Neural cell (in vitro differentiated cells): Measurements from ENCODE around the gene GPC1. TPM values are rescaled to one million over a fixed set of nuclear protein-coding genes. Genes with fewer than 3 reads are reported as not detected.

ENCODE experiments used
- H2AFZ ChIP-seq: fragments of 200-600, 300-800 bp; sonication (generic), shearing (Covaris generic); 2 replicates; pipeline ENCODE4 v1.6.0; 2014; ENCODE audit warnings: low read depth, mild to moderate bottlenecking, antibody characterized with exemption, low read length, moderate library complexity
- H3F3A ChIP-seq: fragments of 200-600 bp; shearing (Covaris generic); 2 replicates; pipeline ENCODE4 v1.6.1; 2016; ENCODE audit warnings: mild to moderate bottlenecking, moderate library complexity, mixed read lengths, antibody characterized with exemption, low read length; ENCODE audit not compliant: insufficient read depth, poor library complexity, severe bottlenecking
- H3K27ac ChIP-seq: fragments of 200-600, 300-800 bp; sonication (generic), shearing (Covaris generic); 2 replicates; pipeline ENCODE4 v1.5.1; 2014; ENCODE audit warnings: mild to moderate bottlenecking, low read length, moderate library complexity
- H3K27me3 ChIP-seq: fragments of 300-800, 200-600 bp; sonication (generic), shearing (Covaris generic); 2 replicates; pipeline ENCODE4 v1.6.0; 2014; ENCODE audit warnings: mild to moderate bottlenecking, low read depth, low read length, moderate library complexity; ENCODE audit not compliant: insufficient read depth
- H3K36me3 ChIP-seq: fragments of 300-800, 200-600 bp; sonication (generic), shearing (Covaris generic); 2 replicates; pipeline ENCODE4 v1.5.1; 2014; ENCODE audit warnings: mild to moderate bottlenecking, antibody characterized with exemption, low read length, moderate library complexity; ENCODE audit not compliant: insufficient read depth
- H3K4me2 ChIP-seq: fragments of 300-800, 200-600 bp; sonication (generic), shearing (Covaris generic); 2 replicates; pipeline ENCODE4 v1.6.0; 2014; ENCODE audit warnings: mild to moderate bottlenecking, low read length
- H3K4me3 ChIP-seq: fragments of 300-800, 200-600 bp; sonication (generic), shearing (Covaris generic); 2 replicates; pipeline ENCODE4 v1.5.1; 2014; ENCODE audit warnings: mild to moderate bottlenecking, low read length, moderate library complexity
- H3K79me2 ChIP-seq: fragments of 200-600 bp; shearing (Covaris generic); replicated peaks from 2 replicates; pipeline ENCODE4 v1.6.0; 2014; ENCODE audit warnings: mild to moderate bottlenecking, low read length, moderate library complexity; ENCODE audit not compliant: insufficient read depth
- H3K9ac ChIP-seq: fragments of 300-800, 200-600 bp; sonication (generic), shearing (Covaris generic); 2 replicates; pipeline ENCODE4 v1.6.1; 2016; ENCODE audit warnings: mild to moderate bottlenecking, low read length, mixed read lengths
- H3K9me2 ChIP-seq: fragments of 200-600 bp; shearing (Covaris generic); 2 replicates; pipeline ENCODE4 v1.6.1; 2016; ENCODE audit warnings: mild to moderate bottlenecking, low read length, mixed read lengths; ENCODE audit not compliant: insufficient read depth
- H3K9me3 ChIP-seq: fragments of 200-600, 300-800 bp; sonication (generic), shearing (Covaris generic); 2 replicates; pipeline ENCODE4 v1.6.1; 2016; ENCODE audit warnings: mild to moderate bottlenecking, mixed run types, low read length, moderate library complexity, mixed read lengths
- H4K20me1 ChIP-seq: fragments of 200-600 bp; shearing (Covaris generic); 2 replicates; pipeline ENCODE4 v1.6.1; 2016; ENCODE audit warnings: mild to moderate bottlenecking, mixed run types; ENCODE audit not compliant: insufficient read depth
- CTCF ChIP-seq: fragments of 450-650 bp; IDR thresholded peaks from 2 replicates; pipeline ENCODE4 v1.5.1; 2014; ENCODE audit warnings: antibody characterized with exemption, mild to moderate bottlenecking, moderate library complexity; ENCODE audit not compliant: poor library complexity, severe bottlenecking
- EP300 ChIP-seq: fragments of 450-650 bp; conservative IDR thresholded peaks from 2 replicates; pipeline ENCODE4 v1.6.1; 2014; ENCODE audit warnings: antibody characterized with exemption, mild to moderate bottlenecking, moderate library complexity; ENCODE audit not compliant: poor library complexity, severe bottlenecking
- EZH2 ChIP-seq: fragments of 200-600, 300-800 bp; shearing (Covaris generic), sonication (generic); IDR thresholded peaks from 2 replicates; pipeline ENCODE4 v1.6.1; 2014; ENCODE audit warnings: antibody characterized with exemption, low read length, borderline replicate concordance, mild to moderate bottlenecking; ENCODE audit not compliant: insufficient read depth, poor library complexity, severe bottlenecking
- MXI1 ChIP-seq: fragments of 450-650 bp; conservative IDR thresholded peaks from 2 replicates; pipeline ENCODE4 v1.6.1; 2014; ENCODE audit warnings: antibody characterized with exemption, mild to moderate bottlenecking; ENCODE audit not compliant: poor library complexity, severe bottlenecking
- POLR2AphosphoS5 ChIP-seq: IDR thresholded peaks from 2 replicates; pipeline ENCODE4 v1.6.1; 2012
- RAD21 ChIP-seq: fragments of 450-650 bp; conservative IDR thresholded peaks from 2 replicates; pipeline ENCODE4 v1.6.1; 2014; ENCODE audit warnings: antibody characterized with exemption, mild to moderate bottlenecking, moderate library complexity
- REST ChIP-seq: IDR thresholded peaks from 2 replicates; pipeline ENCODE4 v1.6.1; 2012; ENCODE audit warnings: borderline replicate concordance
- SMC3 ChIP-seq: fragments of 450-650 bp; conservative IDR thresholded peaks from 2 replicates; pipeline ENCODE4 v1.6.1; 2014; ENCODE audit warnings: antibody characterized with exemption, mild to moderate bottlenecking, moderate library complexity; ENCODE audit not compliant: poor library complexity
- TAF1 ChIP-seq: IDR thresholded peaks from 2 replicates; pipeline ENCODE4 v1.6.1; 2012; ENCODE audit warnings: low read depth
- polyA plus RNA-seq: library from polyadenylated mRNA; depleted of rRNA; stranded (reverse); fragments of >200 nt; gene quantifications from 2 replicates; pipeline ENCODE4 v1.2.3, GENCODE V29; 2014

GPC1 gene
- polyA plus RNA-seq, 1 donor from 2014 or later = 74.0 TPM

- Histone ChIP-seq H4K20me1 (no peaks in the 10 kb centered on the region), H3K27ac (no peak overlapping the region)
These were observed 17.2 kb upstream of the GPC1 start for GRCh38 chr2:240418311-240418710.

GRCh38 chr2:240419271-240419670 is 16.2 kb upstream of the GPC1 start:
- no peaks in the 10 kb centered on the region for H4K20me1 ChIP-seq
- no peak overlapping the region for H2AFZ ChIP-seq
- TF ChIP-seq EZH2 (no peak), SMC3 (no peak), EP300 (no peak), TAF1 (no peak), POLR2AphosphoS5 (no peak)
- peaks cover 11% of the 10 kb centered on the region for H3K9me3 ChIP-seq
- H3K27ac ChIP-seq = no peak overlapping the region
- no peaks in the 10 kb centered on the region for H3F3A ChIP-seq
- no peak overlapping the region for H3K4me2 ChIP-seq
- H3K4me3 ChIP-seq = no peak overlapping the region
- H3K36me3 ChIP-seq = no peaks in the 10 kb centered on the region
- no peaks in the 10 kb centered on the region for H3K79me2 ChIP-seq
- H3K9me2 ChIP-seq = no peaks in the 10 kb centered on the region
- H3K27me3 ChIP-seq = no peaks in the 10 kb centered on the region
- H3K9ac ChIP-seq = no peak overlapping the region

More at GRCh38 chr2:240418311-240418710, 17.2 kb upstream of the GPC1 start:
- H3K27me3 ChIP-seq = no peaks in the 10 kb centered on the region
- no peaks in the 10 kb centered on the region for H3F3A ChIP-seq
- no peak overlapping the region for H3K9ac ChIP-seq
- H3K4me2 ChIP-seq = no peak overlapping the region
- H3K79me2 ChIP-seq = no peaks in the 10 kb centered on the region
- H2AFZ ChIP-seq = no peak overlapping the region
- H3K9me3 ChIP-seq = peaks cover 11% of the 10 kb centered on the region
- H3K36me3 ChIP-seq = no peaks in the 10 kb centered on the region
- H3K9me2 ChIP-seq = no peaks in the 10 kb centered on the region
- TF ChIP-seq TAF1 (no peak), SMC3 (no peak), MXI1 (no peak), CTCF (no peak), EP300 (no peak), EZH2 (no peak), POLR2AphosphoS5 (no peak), RAD21 (no peak), REST (no peak)
- no peak overlapping the region for H3K4me3 ChIP-seq
